Choroid plexus epithelial cell (primary cell): ENCODE data around the gene POLD1.

Source experiments
- DNase-seq: peaks from one replicate; pipeline ENCODE4 v3.0.0-alpha.2; 2010; ENCODE audit warnings: low read depth
- H3K4me3 ChIP-seq: 2 replicates; pipeline ENCODE4 v1.5.1; 2011; ENCODE audit warnings: low read depth, mild to moderate bottlenecking, control low read depth, low read length, moderate library complexity
- CTCF ChIP-seq: conservative IDR thresholded peaks from 2 replicates; pipeline ENCODE4 v1.5.1; 2011; ENCODE audit warnings: low read depth, mild to moderate bottlenecking, control low read depth, inconsistent platforms, low read length, moderate library complexity

POLD1 gene

GRCh38 chr19:50458396-50459066 lies 74.4 kb downstream of the POLD1 start:
- no peak for TF ChIP-seq CTCF
- peak; percentile 39 for DNase-seq
- H3K4me3 ChIP-seq = no peak overlapping the region

GRCh38 chr19:50459067-50459456 lies 74.9 kb downstream of the POLD1 start:
- no peak for TF ChIP-seq CTCF
- H3K4me3 ChIP-seq = no peak overlapping the region
- DNase-seq = no peak

GRCh38 chr19:50459638-50460037 lies 75.5 kb downstream of the POLD1 start:
- TF ChIP-seq CTCF = no peak
- no peak overlapping the region for H3K4me3 ChIP-seq
- no peak for DNase-seq

- H3K4me3 ChIP-seq = no peak overlapping the region
- peak; percentile 73 for DNase-seq
- peak; percentile 32 for TF ChIP-seq CTCF
These were observed 76.1 kb downstream of the POLD1 start for GRCh38 chr19:50460161-50460765.

GRCh38 chr19:50461066-50461875 lies 77.1 kb downstream of the POLD1 start:
- peak; percentile 83 for DNase-seq
- H3K4me3 ChIP-seq = no peak overlapping the region
- TF ChIP-seq CTCF = peak; percentile 94

- no peak overlapping the region for H3K4me3 ChIP-seq
- DNase-seq = no peak
- no peak for TF ChIP-seq CTCF
These were observed 78.8 kb downstream of the POLD1 start for GRCh38 chr19:50462970-50463369.
